GM18519 (cell line): ENCODE data around the gene GHR.

ENCODE experiments used
- ATAC-seq: cut with Tn5 transposase; IDR thresholded peaks from one replicate; pipeline ENCODE4 v1.9.1; 2021; ENCODE audit warnings: mild to moderate bottlenecking, moderate library complexity; ENCODE audit not compliant: unreplicated experiment, low FRiP score

GHR gene

DNA sequence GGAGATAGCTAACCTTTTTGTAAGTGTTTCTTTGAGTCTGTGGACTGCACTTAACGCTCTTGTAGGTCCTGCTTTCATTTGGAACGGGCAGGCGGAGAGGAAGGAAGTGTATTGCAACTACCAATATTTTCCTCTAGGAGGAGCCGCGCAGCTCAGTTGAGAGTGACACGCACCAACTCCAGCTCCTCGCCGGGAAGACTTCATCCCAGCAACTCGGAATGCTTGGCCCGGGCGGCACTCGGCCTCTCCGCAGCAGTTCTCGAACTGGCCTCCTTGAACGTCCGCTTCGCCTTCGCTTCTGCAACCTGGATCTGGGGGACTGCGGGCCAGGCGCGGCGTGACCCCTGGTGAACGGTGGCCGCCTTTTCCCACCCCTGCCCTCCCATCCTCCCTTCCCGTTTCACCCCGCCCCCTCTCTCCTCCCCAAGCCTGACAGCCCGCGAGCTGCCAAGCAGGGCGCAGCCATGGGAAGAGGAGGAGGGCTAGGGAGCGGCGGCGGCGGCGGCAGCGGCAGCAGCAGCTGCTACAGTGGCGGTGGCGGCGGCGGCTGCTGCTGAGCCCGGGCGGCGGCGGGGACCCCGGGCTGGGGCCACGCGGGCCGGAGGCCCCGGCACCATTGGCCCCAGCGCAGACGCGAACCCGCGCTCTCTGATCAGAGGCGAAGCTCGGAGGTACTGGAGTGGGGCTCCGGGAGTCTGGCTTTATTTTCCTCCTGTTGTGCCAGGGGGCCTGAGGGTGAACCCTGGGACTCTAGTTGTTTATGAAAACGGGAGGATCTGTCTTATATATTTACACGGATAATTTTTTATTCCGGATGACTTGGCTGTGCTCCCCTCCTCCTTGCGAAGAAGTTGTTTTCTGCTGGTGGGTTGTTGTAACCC lies at the start of gene GHR:
GHR (plus strand) TSS at position 155 of the 881 bp plus-strand sequence. CDS start 142,436 bp downstream, outside the sequence.
- peak; percentile 94 for ATAC-seq

DNA sequence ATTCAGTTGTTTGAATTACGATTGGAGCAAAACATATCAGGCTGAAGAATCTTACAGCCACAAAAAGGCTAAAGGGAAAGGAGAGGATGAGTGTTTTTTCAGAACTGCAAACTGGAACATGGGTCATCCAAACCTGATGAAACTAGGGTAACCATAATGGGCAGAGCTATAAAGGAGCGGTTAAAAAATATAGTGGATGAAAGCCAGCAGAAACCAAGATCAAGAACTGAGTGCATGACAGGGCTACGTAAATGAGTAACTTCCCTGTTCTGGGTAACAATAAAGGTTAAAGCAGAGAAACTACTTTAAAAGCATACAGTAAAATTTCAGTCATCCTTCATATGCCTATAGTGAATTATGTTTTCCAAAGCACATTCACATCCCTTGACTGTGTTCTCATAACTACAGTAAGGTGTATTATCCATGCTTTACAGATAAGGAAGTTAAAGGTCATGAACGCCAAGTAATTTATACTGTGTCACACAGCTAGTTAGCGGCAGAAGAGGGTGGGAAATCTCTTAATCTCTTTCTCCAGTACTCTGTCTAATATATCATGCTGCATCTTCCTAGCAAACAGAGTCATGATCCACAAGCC lies 48.5 kb upstream of the GHR start:
- ATAC-seq, result no peak

GRCh38 chr5:42377496-42377895 lies 45.7 kb upstream of the GHR start:
- no peak for ATAC-seq

DNA sequence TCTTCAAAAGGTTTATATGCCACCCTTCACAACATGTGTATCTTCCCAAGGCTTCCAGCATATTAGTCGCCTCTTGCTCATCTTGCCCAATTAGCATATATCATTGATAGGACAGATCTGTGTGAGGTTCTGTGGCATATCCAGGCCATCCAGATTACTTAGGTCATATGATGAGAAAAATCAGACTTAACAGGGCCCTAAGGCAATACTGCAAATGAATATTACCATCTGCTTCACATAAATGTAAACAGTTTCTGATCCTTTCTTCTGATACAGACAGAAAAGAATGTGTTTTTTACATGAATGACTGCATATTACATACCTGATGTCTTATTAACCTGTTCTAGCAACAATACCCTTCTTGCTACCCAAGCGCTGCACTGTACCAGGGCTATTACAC lies 41.3 kb upstream of the GHR start:
- no peak for ATAC-seq

- ATAC-seq, result no peak
Measured at GRCh38 chr5:42387563-42387962, 35.7 kb upstream of the GHR start.

DNA sequence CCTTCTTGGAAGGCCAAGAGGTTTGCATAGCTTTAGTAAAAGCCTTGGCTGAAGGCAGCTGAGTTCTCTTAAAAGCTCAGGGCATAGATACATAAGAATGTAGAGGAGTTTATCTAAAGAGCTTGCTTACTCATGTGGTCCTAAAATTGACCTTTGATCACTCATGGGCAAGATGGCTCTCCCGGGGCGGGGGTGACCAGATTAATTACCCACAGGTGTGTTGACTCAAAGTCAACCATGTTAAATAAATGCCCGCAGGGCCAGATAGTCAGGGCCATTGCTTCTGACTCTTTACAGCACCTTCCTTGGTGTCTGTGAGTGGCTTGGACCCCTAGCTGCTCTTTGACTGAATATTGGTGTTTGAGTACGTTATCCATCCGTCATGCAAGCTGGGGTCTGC lies 33.1 kb upstream of the GHR start:
- ATAC-seq, result no peak

DNA sequence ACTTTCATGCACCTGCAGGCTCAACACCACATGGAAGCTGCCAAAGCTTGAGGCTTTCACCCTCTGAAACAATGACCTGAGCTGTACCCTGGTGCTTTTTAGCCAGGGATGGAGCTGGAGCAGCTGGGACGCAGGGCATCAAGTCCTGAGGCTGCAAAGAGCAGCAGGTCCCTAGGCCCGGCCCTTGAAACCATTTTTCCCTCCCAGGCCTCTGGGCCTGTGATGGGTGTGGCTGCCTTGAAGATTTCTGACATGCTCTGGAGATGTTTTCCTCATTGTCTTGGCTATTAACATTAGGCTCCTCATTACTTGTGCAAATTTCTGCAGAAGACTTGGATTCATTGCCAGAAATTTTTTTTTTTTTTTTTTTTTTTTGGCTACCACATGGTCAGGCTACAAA lies 30.3 kb upstream of the GHR start:
- ATAC-seq, result no peak

DNA sequence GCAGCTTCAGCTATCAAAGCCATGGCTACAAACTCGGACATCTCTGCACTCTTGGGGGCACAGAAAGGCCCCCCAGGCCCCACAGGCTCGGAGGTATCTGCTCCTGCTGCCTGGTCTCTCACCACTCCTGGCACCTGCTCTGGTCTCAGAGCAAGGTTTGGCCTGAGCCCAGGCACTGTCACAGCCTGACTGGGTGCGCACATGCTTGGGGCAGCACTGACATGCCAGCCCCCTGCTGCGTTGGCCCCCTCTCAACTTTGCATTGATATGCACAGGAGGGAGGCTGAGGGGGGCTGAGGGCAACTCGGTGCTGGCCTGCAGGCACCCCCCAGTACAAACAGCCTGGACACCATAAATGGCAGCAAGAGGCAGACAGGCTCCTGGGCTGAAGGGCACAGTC lies 27.1 kb upstream of the GHR start:
- ATAC-seq, result no peak

GRCh38 chr5:42397267-42397666 lies 26.0 kb upstream of the GHR start:
- no peak for ATAC-seq

DNA sequence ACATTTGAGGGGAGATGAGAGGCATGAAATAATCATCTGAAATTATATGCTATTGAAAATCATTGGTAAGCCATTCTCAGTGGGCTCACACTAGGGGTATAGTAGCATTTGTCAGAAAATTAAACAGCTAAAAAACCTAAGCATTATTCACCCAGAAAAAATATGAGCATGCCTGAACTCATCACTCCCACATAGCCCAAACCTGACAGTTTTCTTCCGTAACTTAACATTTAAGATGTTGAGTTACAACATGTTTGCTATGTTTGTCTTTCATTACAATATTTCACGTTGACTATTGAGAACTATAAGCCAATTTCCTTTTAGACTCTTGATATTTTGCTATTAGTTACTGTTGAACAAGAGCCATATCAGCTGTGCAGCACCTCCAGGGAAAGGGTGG lies 23.5 kb upstream of the GHR start:
- no peak for ATAC-seq

DNA sequence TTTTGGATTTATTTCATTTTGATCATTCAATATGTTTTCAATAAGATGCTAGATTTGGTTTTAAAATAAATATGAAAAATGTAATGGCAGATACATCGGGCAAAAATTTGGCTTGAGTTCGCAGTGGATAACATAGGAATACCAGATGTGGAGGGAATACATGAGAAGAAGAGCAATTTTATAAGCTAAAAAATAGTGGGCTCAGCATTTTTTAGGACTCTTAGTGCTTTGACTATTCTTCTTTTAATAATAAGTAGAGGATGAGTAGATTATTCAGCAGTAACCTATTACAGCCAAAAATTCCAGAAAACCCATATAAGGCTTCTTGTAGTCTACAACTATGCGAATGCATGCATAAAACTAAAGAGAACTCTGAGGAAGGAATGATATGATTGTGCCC lies 22.8 kb upstream of the GHR start:
- no peak for ATAC-seq

- ATAC-seq, result no peak
Measured at GRCh38 chr5:42403236-42403635, 20.0 kb upstream of the GHR start.

DNA sequence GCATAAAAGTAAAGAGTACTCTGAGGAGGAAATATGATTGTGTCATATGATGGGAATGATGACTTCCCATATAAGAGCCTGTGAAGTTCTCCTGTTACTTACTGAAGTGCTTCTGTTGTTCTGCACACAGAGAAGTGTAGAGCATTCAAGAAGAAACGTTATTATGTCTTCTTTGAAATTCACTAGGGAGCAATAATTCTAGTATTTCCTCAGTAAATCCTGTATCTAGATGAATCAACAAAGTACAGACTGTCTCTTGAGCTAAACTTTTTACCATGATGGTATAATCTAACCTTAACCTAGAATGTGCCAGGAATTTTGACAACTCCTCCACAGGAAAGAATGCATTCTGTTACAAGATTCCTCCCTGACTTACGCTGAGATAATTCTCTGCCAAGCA lies 18.9 kb upstream of the GHR start:
- no peak for ATAC-seq

- no peak for ATAC-seq
Measured at GRCh38 chr5:42419294-42419693, 3.9 kb upstream of the GHR start.

DNA sequence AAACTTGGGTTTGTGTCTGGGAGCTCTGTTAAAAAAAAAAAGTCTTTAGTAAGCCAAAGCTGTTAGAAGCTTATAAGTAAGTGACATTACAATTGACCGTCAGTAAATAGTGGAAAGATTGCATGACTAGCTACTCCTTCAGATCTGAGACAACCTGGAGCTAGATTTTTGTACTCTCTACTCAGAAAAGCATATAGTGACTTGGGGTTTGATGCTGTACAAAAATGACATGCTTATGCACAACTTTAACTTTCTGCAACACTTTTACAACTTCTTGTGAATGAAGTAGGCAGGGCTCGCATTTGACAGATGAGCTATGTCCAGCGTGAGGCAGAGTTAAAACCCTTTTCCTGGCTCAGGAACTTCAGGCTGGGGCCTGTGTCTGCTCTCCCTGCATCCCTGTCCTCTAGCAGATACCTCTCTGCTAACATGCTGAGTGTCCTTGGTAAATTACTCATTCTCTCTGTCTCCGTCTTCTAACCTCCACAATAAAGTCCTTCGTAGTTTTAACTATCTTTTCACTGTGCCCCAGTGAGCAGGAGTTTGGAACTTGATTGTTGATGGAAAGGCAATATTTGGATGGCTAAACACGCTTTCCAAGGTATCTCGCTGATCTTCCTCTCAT lies 471 bp upstream of the GHR start:
- ATAC-seq, result peak; percentile 8

- no peak for ATAC-seq
Measured at GRCh38 chr5:42426016-42426415, 2.8 kb downstream of the GHR start.

DNA sequence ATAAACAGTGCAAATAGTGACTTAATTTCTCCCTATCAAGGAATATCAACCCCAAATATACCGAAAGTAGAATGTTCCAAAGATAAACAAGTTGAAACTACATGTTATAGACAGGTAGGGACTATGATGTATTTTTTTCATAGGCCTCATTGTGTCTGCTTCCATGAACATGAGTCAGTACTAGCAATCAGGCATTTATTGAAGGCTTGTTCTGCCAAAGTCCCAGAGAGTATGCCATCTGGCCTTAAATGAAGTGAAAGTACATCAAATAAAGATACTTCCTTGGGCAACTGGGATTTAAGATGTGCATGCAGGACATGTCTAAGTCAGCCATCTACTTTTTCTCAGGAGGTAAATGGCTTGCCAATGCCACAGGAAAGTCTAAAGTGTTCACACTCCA lies 6.5 kb downstream of the GHR start:
- no peak for ATAC-seq

GRCh38 chr5:42434047-42434724 lies 10.9 kb downstream of the GHR start:
- ATAC-seq, result no peak

GRCh38 chr5:42436051-42436450 lies 12.8 kb downstream of the GHR start:
- no peak for ATAC-seq

GRCh38 chr5:42454216-42454995 lies 31.2 kb downstream of the GHR start:
- no peak for ATAC-seq
